ENCODE results near the gene RAB5B.

- TF ChIP-seq EZH2 (IDR thresholded peaks at IDR 0.05; ENCODE audit: borderline replicate concordance, low read length) (no peak), CTCF (IDR thresholded peaks at IDR 0.05; ENCODE audit: low read length) (peak; percentile 62)
Observed at GRCh38 chr12:56041552-56042429, 67.9 kb downstream of the RAB5B start, which contains the start of gene RPS26.

All from OCI-LY1 (cell line).